ENCODE measurements around the gene PTGFRN.

- TF ChIP-seq CTCF (IDR thresholded peaks at IDR 0.05; ENCODE audit: control extremely low read depth in 1 of 3, insufficient read depth in 1 of 3, low read depth in 1 of 3, low read length in 3 of 3) (no peak), TEAD4 (IDR thresholded peaks at IDR 0.05; ENCODE audit: low read depth, low read length) (no peak), RXRA (IDR thresholded peaks at IDR 0.05; ENCODE audit: insufficient read depth, low read depth, low read length) (no peak)
These were observed 6.3 kb downstream of the PTGFRN start for GRCh38 chr1:116916002-116916401.

All from H1 (cell line).